HepG2 (cell line): Measurements from ENCODE around the gene RPS2. TPM values are rescaled to one million over a fixed set of nuclear protein-coding genes. Genes with fewer than 3 reads are reported as not detected.

ENCODE experiments used
- ATAC-seq: fragments of 200-7000 bp; cut with Tn5 transposase; 3 replicates; pipeline ENCODE4 v1.9.1; 2020; ENCODE audit warnings: mild to moderate bottlenecking, moderate library complexity
- BruUV-seq: library from RNA; stranded (reverse); fragments of 400-500 nt; replicated peaks from 2 replicates; lab custom pipeline; 2021; lab: Mats Ljungman, UMichigan
- CTCF ChIA-PET: fragments of 300-600 bp; formaldehyde crosslinking; extraction: SDS; loops from one replicate; lab custom pipeline; 2021; ENCODE audit warnings: low total read pairs, inconsistent platforms, low intra/inter-chr PET ratio; lab: Yijun Ruan, JAX
- POLR2A ChIA-PET: fragments of 350-600 bp; sonication (Branson Sonifier 250); formaldehyde crosslinking; loops from one replicate; lab custom pipeline; 2020; ENCODE audit warnings: antibody characterized with exemption, inconsistent platforms; lab: Yijun Ruan, JAX
- DNase-seq: peaks from one replicate; pipeline ENCODE4 v3.0.0-alpha.2; 2015; ENCODE audit warnings: low spot score
- FAIRE-seq: peaks from 3 replicates; lab custom pipeline; 2011; peaks lifted over from hg19 to GRCh38; lab: Jason Lieb, UNC
- H2AFZ ChIP-seq: one replicate; pipeline ENCODE4 v1.6.1; 2011; ENCODE audit warnings: low read length, inconsistent platforms
- H3K27ac ChIP-seq: fragments of 300-600 bp; 3 replicates; pipeline ENCODE4 v1.8.0; 2011; ENCODE audit warnings: mixed run types, mild to moderate bottlenecking, mixed read lengths, low read length, inconsistent platforms; ENCODE audit not compliant: insufficient read depth; ENCODE audit errors: extremely low read length
- H3K27me3 ChIP-seq, 2 experiments: fragments of 200-600 bp in 1 of 2; 2 replicates in 1 of 2; 3 replicates in 1 of 2; pipeline versions ENCODE4 v1.6.0 to v1.8.0; 2011; ENCODE audit warnings: low read length in 2 of 2, mild to moderate bottlenecking in 2 of 2, moderate library complexity in 2 of 2, inconsistent platforms in 1 of 2; ENCODE audit not compliant: insufficient read depth in 2 of 2, control insufficient read depth in 1 of 2
- H3K36me3 ChIP-seq, 2 experiments: fragments of 200-600 bp in 1 of 2; replicated peaks in 1 of 2; 2 replicates in 1 of 2; 3 replicates in 1 of 2; pipeline versions ENCODE4 v1.5.1 to v1.8.0; 2011; ENCODE audit warnings: low read length in 2 of 2, inconsistent platforms in 1 of 2; ENCODE audit not compliant: insufficient read depth in 2 of 2, control insufficient read depth in 1 of 2
- H3K4me1 ChIP-seq: 2 replicates; pipeline ENCODE4 v1.5.1; 2012; ENCODE audit warnings: low read length, inconsistent platforms; ENCODE audit not compliant: insufficient read depth
- H3K4me2 ChIP-seq: 2 replicates; pipeline ENCODE4 v1.6.0; 2011; ENCODE audit warnings: low read depth, low read length, inconsistent platforms
- H3K4me3 ChIP-seq, 3 experiments: fragments of 200-600 bp in 1 of 3; sonication (generic), shearing (Covaris generic) in 1 of 3; replicated peaks in 1 of 3; 2 replicates each; pipeline ENCODE4 v1.5.1; 2011 to 2016; ENCODE audit warnings: low read length in 3 of 3, inconsistent platforms in 2 of 3, low read depth in 2 of 3, mild to moderate bottlenecking in 2 of 3, control low read depth in 1 of 3, mixed read lengths in 1 of 3; ENCODE audit not compliant: insufficient read depth in 1 of 3
- H3K79me2 ChIP-seq: one replicate; pipeline ENCODE4 v1.6.1; 2011; ENCODE audit warnings: low read length, inconsistent platforms; ENCODE audit not compliant: insufficient read depth
- H3K9ac ChIP-seq: 2 replicates; pipeline ENCODE4 v1.6.0; 2011; ENCODE audit warnings: mild to moderate bottlenecking, low read depth, low read length, inconsistent platforms; ENCODE audit not compliant: insufficient read depth
- H3K9me3 ChIP-seq: 2 replicates; pipeline ENCODE4 v1.5.1; 2012; ENCODE audit warnings: mild to moderate bottlenecking, low read length
- H4K20me1 ChIP-seq: 2 replicates; pipeline ENCODE4 v1.6.0; 2011; ENCODE audit warnings: inconsistent platforms, mild to moderate bottlenecking, low read length, moderate library complexity; ENCODE audit not compliant: insufficient read depth
- AGO2 ChIP-seq: fragments of 200-400 bp; formaldehyde crosslinking; optimal IDR thresholded peaks from 2 replicates; pipeline ENCODE3; 2017; ENCODE audit warnings: mild to moderate bottlenecking, low read depth, low read length, moderate library complexity
- FOXM1 ChIP-seq: sonication (generic); formaldehyde crosslinking; IDR thresholded peaks from 2 replicates; pipeline ENCODE4 v1.5.0; 2020; ENCODE audit warnings: missing genetic modification reagents
- ZBTB38 ChIP-seq: sonication (generic); formaldehyde crosslinking; IDR thresholded peaks from 2 replicates; pipeline ENCODE4 v1.5.1; 2020; ENCODE audit warnings: mild to moderate bottlenecking, missing genetic modification reagents
- ZEB1 ChIP-seq: IDR thresholded peaks from 2 replicates; pipeline ENCODE4 v1.6.1; 2012; ENCODE audit warnings: mild to moderate bottlenecking, low read depth, inconsistent platforms; ENCODE audit not compliant: insufficient replicate concordance
- ZNF503 ChIP-seq: sonication (generic); formaldehyde crosslinking; IDR thresholded peaks from 2 replicates; pipeline ENCODE4 v1.4.0; 2020; ENCODE audit warnings: missing genetic modification reagents
- ZNF510 ChIP-seq: sonication (generic); formaldehyde crosslinking; IDR thresholded peaks from 2 replicates; pipeline ENCODE4 v1.4.0; 2020; ENCODE audit warnings: low read depth, mild to moderate bottlenecking, missing genetic modification reagents
- ZNF710 ChIP-seq: sonication (generic); formaldehyde crosslinking; IDR thresholded peaks from 2 replicates; pipeline ENCODE4 v1.5.0; 2020; ENCODE audit warnings: mild to moderate bottlenecking, missing genetic modification reagents, borderline replicate concordance
- ZNF790 ChIP-seq: sonication (generic); formaldehyde crosslinking; IDR thresholded peaks from 2 replicates; pipeline ENCODE4 v1.8.0; 2022; ENCODE audit warnings: missing genetic modification reagents, mild to moderate bottlenecking, borderline replicate concordance
- ZSCAN20 ChIP-seq: sonication (generic); formaldehyde crosslinking; IDR thresholded peaks from 2 replicates; pipeline ENCODE4 v1.4.0; 2020; ENCODE audit warnings: missing genetic modification reagents, mild to moderate bottlenecking, borderline replicate concordance
- WGBS: methylation state at CpG from one replicate; pipeline ENCODE4 v1.1.6; 2017; ENCODE audit warnings: low lambda C conversion rate; 5-methylcytosine and 5-hydroxymethylcytosine counted together
- in situ Hi-C: cut with HindIII; loops from 2 replicates; pipeline ENCODE4 v1.10.0; 2017; ENCODE audit warnings: low pct_unique_long_range_greater_than_20kb; ENCODE audit not compliant: extremely low pct_ligation_motif_present
- intact Hi-C: fragments of 100-400 bp; cut with micrococcal nuclease; formaldehyde crosslinking; loops from one replicate; pipeline ENCODE4 v1.10.0; 2022; ENCODE audit not compliant: unreplicated experiment
- polyA plus RNA-seq, 8 experiments: library from polyadenylated mRNA; depleted of rRNA in 3 of 8; stranded (reverse) in 7 of 8; unstranded in 1 of 8; fragments of >200 nt; fragmentation: Illumina TruSeq in 4 of 8; extraction: Trizol in 4 of 8; gene quantifications; 2 replicates each; pipeline versions ENCODE4 v1.2.1 to v1.2.3, GENCODE V29; 2011 to 2016; ENCODE audit warnings: low read depth in 4 of 8, missing spikeins in 1 of 8, mixed read lengths in 1 of 8; ENCODE audit not compliant: insufficient read depth in 1 of 8
- total RNA-seq, 5 experiments: library from RNA; depleted of rRNA; stranded (reverse); fragments of >200 nt; fragmentation: Illumina TruSeq; extraction: Trizol; gene quantifications; 2 replicates each; pipeline ENCODE4 v1.2.3, GENCODE V29; 2016; ENCODE audit warnings: low read depth in 1 of 5
- TF ChIP-seq, protein P1 (sequence below), 2 experiments: sonication (generic) in 1 of 2; formaldehyde crosslinking in 1 of 2; IDR thresholded peaks; 2 replicates each; pipeline versions ENCODE4 v1.6.1 to v1.9.0; 2014 to 2022; ENCODE audit warnings: antibody characterized with exemption in 1 of 2, borderline replicate concordance in 1 of 2, inconsistent platforms in 1 of 2, low read depth in 1 of 2, missing genetic modification reagents in 1 of 2
- TF ChIP-seq, protein P2 (sequence below): sonication (generic); formaldehyde crosslinking; IDR thresholded peaks from 2 replicates; pipeline ENCODE4 v1.4.0; 2020; ENCODE audit warnings: missing genetic modification reagents

Gene RPS2
- total and polyA plus RNA-seq, 2 of the 13 experiments (the other 11 are each of a cell fraction or from before 2014, with no cell fraction given) = 1,908 to 4,514 TPM

DNA sequence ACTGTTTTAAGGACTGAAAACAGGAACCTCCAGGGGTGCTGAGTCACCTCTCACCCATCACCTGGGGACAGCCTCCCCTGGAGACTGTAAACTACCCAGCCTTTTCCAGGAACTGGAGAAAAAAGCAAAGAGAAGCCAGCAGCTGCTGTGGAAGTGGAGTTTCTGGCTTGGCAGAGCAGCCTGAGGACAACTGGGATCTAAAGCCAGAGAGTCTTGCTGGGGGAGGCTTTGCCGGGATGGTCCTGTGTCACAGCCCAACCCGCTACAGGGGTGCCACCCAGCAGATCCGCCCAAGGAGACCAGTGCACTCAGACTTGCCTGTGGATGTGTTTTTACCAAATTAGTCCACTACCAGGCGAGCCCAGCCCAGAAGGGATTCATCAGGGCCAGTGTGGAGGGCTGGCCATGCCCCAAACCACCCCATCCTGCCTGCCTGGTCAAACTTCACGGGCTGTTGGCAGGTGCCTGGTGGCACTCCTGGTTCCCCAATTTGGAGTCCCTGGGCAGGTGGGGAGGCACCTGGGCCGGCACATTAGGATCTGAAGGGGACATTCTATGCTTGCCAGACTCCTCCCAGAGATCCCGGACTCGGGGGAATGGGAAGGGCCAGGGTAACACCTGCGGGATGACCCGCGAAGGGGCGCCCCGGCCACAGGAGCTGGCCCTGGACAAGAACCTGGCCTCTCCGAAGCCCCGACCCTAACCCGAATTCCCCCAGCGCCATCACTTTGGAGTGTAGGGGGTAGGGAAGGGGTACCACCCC lies 22.4 kb downstream of the RPS2 start:
- H3K4me2 ChIP-seq = peak overlapping the region; percentile 96
- no peak overlapping the region for H2AFZ ChIP-seq
- peaks cover 0 to 5% of the 10 kb centered on the region in 2 experiments; a peak in 1 of 5 replicates for H3K27me3 ChIP-seq
- TSS peak; percentile 59 for BruUV-seq
- H3K4me1 ChIP-seq = peaks cover 76% of the 10 kb centered on the region
- 0% methylated on average over 2 of the region's 17 CpGs for WGBS
- H3K9ac ChIP-seq = peak overlapping the region; percentile 90
- no peaks in the 10 kb centered on the region; the same call in 1 of the 2 replicates for H4K20me1 ChIP-seq
- no peak for ATAC-seq
- peaks cover 7 to 21% of the 10 kb centered on the region in 2 experiments; a peak in 3 of 5 replicates for H3K36me3 ChIP-seq
- peak overlapping the region; percentile 96 for H3K27ac ChIP-seq
- in situ Hi-C loops = no loop called here
- no peak for DNase-seq
- ChIA-PET POLR2A (interaction anchor here (0.9 to 5.8 kb wide), 19 partner anchors 9 to 963 kb away, joined by 3 to 139 read pairs (median 8); partner anchors contain the start of genes FAHD1, GFER, HAGH and IGFALS), CTCF (no interaction called here)
- H3K79me2 ChIP-seq = peaks cover 26% of the 10 kb centered on the region
- no peaks in the 10 kb centered on the region for H3K9me3 ChIP-seq
- peak overlapping the region; percentile 93 to 97 (median 96) for H3K4me3 ChIP-seq
- no peak for FAIRE-seq
- intact Hi-C loops = no loop called here
- no peak for TF ChIP-seq ZNF790 (CRISPR knock-in tag)
- no peak for TF ChIP-seq ZBTB38
- no peak for TF ChIP-seq ZSCAN20 (CRISPR knock-in tag)
- TF ChIP-seq, protein P1, sequence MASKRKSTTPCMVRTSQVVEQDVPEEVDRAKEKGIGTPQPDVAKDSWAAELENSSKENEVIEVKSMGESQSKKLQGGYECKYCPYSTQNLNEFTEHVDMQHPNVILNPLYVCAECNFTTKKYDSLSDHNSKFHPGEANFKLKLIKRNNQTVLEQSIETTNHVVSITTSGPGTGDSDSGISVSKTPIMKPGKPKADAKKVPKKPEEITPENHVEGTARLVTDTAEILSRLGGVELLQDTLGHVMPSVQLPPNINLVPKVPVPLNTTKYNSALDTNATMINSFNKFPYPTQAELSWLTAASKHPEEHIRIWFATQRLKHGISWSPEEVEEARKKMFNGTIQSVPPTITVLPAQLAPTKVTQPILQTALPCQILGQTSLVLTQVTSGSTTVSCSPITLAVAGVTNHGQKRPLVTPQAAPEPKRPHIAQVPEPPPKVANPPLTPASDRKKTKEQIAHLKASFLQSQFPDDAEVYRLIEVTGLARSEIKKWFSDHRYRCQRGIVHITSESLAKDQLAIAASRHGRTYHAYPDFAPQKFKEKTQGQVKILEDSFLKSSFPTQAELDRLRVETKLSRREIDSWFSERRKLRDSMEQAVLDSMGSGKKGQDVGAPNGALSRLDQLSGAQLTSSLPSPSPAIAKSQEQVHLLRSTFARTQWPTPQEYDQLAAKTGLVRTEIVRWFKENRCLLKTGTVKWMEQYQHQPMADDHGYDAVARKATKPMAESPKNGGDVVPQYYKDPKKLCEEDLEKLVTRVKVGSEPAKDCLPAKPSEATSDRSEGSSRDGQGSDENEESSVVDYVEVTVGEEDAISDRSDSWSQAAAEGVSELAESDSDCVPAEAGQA (IDR thresholded peaks at IDR 0.05; ENCODE audit: low read depth) = no peak
- TF ChIP-seq, protein P1 (CRISPR knock-in tag; IDR thresholded peaks at IDR 0.05; ENCODE audit: borderline replicate concordance) = 0 out of 2 replicates have a peak, but pooled peaks have one; percentile 2
- no peak for TF ChIP-seq FOXM1 (CRISPR knock-in tag)
- no peak for TF ChIP-seq ZEB1
- TF ChIP-seq ZNF510 (CRISPR knock-in tag) = no peak
- no peak for TF ChIP-seq ZNF710
- TF ChIP-seq AGO2 = peak; percentile 69
- TF ChIP-seq ZNF503 = 0 out of 2 replicates have a peak, but pooled peaks have one; percentile 19
- TF ChIP-seq, protein P2, sequence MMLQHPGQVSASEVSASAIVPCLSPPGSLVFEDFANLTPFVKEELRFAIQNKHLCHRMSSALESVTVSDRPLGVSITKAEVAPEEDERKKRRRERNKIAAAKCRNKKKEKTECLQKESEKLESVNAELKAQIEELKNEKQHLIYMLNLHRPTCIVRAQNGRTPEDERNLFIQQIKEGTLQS (CRISPR knock-in tag) = no peak
